NCI-H1048 (cell line): ENCODE results near the gene WDR5.
A peak's percentile ranks its signal among the peaks of the same experiment; 100 is the strongest.

Source experiments
- DNase-seq: peaks from one replicate; lab custom pipeline; 2025; lab: John Stamatoyannopoulos, UW

WDR5 gene

DNA sequence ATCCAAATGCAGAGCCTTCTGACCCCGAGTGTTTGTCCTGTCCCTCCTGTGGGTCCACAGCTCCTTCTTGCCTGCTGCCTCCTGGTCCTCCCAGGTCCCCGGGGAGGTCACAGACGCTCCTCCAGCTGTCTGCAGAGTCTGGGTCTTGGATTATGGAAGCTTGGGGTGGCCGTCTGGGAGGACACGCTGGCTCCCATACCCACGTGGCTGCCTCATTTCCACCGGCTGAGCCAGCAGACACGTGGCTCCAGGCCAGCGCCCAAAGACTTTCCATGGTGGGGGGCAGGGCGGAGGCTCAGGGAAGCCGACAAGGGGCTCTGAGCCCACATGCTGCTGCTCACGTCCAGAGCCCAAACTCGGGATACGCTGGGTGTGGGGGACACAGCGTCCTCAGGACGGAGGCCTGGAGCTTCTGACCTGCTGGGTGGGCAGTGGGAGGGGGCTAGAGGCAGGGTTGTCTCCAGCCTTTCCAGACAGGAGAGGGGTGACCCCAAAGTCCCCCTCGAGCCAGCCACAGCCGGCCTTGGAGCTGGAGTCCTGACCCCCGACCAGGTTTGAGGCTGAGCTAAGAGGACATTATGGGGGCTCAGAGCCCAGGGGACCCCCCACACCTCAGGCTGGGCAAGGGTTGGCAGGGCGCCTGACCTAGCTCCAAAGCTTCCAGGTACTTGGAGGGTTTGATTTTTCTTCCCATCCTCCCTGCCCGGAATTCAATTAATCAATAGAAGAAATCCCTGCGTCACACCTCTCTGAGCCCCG, 52.7 kb downstream of the WDR5 start:
- DNase-seq = no peak

DNA sequence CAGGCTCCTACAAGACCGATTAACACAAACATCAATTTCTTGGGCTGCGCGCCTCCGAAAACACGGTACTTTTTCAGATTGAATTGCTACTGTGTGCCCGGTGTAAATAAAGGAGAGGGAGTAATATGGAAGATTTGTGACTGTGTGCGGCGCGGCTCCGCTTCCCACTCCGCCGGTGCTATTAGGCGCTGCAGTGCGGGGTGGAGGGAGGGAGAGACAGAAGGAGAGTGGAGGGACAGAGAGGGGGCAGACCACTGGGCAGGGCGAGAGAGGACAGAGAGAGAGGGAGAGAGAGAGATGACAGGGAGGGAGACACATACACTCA, 53.2 kb downstream of the WDR5 start:
- no peak for DNase-seq

DNA sequence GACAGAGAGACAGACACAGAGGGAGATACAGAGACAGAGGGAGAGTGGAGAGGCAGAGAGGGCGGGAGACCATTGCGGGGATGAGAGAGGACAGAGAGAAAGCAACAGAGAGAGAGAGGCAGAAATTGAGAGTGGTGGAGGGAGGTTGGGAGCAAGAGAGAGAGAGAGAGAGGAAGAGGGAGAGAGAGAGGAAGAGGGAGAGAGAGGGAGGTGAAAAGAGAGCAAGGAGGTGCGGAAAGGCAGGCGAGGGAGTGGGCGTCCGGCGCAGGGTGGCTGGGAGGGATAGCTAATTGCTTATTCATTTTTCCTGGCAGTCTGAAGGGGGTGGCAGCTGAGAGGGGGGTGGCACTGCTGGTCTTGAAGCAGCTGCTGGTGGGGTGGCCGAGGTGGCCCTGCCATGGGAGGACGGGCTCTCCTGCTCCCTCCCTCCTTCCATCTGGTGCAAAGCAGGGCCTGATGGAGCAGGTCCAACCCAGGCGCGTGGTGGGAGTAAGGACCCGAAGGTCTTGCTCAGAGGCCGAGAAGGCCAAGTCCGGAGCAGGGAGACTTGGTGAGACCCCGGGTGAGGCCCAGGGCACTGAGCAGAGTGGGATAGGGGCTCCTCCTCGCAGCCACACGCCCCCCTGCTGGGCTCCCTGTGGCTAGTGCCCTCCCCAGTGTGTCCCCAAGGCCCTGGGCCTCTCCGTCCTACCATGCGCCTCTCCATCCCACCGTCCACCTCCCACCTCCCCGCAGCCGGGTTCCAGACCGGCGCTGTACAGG, 53.8 kb downstream of the WDR5 start:
- DNase-seq = no peak

DNA sequence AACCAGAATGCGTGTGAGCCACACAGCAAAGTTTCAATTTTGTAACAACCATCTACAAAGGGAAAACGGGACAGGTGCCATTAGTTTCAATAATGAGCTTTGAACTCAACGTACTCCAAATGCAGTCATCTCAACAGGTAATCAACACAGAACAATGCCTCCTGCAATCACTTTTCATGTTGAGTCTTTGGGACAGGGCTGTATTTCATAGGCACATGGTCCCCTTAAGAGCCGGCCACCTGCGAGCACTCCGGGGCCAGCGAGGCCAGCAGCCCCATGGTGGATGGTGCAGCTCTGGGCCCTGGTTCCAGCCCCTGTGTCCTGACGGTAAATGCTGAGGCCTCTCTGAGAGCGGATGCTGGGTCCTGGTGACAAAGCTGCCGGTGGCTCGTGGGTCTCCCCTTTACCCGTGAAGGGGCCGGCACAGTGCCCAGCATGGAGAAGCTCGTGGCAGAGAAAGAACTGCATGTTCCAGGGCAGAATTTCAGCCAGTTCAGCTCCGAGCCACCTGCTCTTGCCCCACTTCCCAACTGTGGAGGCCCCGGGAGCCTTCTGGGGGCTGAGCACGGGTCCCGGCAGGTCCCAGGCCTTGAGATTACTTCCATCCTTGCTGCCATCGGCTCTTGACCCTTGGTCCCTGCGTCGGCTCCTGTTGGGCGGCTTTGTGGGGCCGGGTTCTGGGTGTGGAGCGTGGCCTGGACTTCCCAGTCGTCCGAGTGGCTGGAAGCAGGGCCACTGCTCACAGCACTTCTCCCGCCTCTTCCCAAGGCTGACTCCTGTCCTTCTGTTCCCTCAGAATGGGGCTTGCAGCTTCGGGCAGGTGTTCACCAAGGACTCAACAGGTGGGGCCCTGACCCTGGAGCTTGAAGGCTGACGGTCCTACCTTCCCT, 54.6 kb downstream of the WDR5 start:
- no peak for DNase-seq

DNA sequence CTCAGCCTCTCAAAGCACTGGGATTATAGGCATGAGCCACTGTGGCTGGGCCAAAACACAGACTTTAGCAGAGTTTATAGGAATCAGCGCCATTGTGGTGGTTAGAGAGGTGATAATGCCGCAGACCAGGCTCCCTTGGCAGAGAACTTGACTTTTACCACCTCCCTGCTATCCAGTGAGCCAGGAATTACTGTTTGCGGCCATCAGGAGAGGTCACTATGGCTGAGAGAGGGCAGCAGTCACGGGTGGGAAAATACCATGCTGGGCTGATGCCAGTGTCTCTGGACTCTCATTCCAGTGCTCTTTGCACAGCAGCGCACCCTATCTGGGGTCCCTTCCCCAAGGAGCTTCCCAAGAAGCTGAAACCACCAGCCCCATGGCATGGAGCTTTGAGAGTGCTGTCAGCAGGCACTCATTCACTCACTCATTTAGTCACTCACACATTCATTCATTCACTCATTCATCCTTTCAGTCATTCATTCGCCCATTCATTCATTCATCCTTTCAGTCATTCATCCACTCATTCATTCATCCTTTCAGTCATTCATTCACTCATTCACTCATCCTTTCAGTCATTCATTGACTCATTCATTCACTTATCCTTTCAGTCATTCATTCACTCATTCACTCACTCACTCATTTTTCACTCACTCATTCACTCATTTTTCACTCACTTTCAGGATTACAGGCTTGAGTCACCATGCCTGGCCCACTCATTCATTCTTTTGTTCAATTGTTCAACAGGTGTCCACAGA, 55.8 kb downstream of the WDR5 start:
- DNase-seq = no peak

DNA sequence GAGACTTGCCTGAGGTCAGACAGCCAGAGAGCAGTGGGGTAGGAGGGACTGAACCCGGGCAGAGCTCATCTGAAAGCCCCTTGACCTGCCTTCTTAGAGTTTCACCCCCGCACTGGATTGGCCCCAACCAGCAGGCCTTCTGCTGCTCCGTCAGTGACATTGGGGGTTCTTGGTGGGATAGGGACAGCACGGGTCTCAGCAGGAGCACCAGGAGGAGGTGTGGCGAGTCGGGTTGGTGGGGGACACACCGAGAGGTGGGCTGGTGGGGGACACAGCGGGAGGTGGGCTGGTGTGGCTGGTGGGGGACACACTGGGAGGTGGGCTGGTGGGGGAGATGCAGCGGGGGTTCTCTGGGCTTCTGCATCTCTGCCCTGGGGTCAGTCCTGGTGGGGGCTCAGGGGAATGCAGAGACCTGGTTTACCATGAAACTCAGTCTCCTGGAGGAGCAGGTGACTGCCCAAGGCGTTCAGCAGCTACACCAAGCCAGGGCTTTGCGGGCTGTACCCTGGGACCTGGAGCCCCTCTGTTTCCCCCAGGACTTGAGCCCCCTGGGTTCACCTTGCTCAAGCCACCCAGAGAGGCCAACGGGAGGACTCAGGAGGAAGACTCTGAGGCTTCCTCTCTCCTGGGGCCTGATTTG, 56.5 kb downstream of the WDR5 start:
- DNase-seq = no peak

DNA sequence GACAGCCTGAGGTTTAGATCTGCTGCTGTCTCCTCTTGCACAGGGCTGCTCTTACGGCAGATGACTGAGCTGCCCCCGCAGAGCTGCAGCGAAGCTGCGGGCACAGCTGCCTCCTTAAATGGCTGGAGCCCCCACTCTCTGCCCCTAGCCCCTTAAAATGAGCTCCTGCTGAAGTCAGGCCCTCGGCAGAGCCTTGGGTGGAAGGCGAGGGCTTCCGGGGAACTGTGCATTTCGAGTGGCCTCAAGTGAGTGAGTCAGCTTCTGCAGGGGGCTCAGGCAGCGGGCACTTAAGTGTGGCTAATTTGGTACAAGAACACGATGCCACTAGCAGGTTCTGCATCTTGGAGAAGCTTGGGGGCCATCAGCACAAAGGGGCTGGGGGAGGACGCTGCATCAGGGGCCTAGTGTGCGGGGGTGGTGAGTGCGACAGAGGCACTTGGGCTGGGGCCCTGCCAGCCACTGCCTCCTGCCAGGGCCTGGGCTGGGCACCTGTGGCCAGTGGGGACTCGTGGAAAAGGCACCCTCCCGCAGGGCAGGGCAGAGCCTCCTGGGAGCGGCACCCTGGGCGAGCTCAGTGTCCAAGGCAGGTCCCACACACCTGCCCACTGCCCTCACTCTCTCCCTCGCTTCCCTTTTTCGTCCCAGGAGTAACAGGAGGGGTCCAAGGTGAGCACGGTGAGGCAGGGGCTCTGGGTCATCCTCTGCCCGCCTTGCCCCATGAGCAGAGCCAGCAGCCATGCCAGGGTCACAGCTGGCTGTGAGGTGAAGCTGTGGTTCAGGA, 57.3 kb downstream of the WDR5 start:
- DNase-seq = no peak

DNA sequence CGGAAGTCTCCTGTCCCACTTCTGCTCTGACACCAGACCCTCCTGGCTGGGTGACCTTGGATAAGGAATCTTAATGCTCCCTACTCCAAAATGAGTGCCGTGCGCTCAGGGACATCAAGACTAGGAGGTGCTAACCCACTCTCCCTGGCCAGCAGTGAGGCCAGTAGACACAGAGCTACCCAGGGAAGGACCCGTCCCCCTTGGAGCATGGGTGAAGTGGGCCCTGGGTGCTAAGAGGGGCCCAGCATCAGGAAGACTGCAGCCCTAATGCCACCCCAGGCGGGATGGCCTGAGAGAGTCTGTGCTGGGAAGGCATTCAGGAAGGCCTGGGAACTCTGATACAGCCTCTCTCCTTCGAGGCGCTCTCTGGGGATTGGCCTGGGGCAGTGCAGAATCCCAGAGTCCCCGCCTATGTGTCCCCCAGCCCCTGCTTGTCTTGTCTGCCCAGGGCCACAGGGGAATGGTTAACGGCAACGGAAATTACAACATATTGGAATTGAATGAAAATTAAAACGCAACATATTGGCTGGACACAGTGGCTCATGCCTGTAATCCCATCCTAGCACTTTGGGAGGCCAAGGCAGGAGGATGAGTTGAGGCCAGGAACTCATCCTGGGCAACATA, 58.1 kb downstream of the WDR5 start:
- DNase-seq = no peak

DNA sequence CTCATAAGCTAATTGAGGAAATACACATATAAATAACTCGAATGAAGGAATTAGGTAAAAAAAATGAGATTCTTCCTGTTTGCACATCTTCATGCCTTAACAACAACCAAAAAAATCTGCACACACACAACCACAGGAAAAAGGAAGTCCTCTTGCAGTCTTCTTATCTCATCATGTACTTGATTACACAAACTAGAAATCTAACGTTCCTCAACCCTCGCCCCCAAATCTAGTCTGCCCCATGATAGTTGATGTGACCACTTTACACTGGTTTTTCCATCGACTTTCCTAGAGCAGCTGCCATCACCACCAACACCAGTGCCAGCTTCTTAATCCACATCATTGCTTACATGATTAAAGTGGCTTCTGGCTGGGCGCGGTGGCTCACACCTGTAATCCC, 59.7 kb downstream of the WDR5 start:
- no peak for DNase-seq

DNA sequence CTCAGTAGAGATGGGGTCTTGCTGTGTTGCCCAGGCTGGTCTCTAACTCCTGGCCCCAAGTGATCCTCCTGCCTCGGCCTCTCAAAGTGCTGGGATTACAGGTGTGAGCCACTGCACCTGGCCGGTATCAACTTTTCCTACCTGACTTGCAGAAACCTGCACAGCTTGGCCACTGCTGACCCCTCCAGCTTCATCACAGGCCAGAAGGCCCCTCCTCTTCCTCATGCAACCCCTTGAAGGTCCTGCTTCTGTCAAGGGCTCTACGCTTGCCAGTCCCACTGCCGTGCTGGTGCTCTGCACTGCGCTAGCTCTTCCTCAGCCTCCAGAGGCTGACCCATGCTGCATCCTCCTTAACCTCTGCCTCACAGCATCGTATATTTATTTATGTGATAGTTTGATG, 61.0 kb downstream of the WDR5 start:
- no peak for DNase-seq

DNA sequence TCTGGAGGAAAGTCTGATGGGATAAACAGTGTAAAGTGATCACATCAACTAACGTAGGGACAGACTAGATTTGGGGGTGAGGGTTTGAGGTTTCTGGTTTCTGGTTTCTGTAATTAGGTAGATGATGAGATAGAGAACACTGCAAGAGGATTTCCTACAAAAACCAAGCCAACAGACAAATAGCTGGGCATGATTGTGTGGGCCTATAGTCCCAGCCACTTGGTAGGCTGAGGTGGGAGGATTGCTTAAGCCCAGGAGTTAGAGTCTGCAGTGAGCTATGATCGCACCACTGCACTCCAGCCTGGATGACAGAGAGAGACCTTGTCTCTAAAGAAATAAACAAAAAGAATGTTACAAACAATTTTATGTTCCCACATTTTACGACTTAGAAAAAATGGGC, 62.9 kb downstream of the WDR5 start:
- DNase-seq = no peak

DNA sequence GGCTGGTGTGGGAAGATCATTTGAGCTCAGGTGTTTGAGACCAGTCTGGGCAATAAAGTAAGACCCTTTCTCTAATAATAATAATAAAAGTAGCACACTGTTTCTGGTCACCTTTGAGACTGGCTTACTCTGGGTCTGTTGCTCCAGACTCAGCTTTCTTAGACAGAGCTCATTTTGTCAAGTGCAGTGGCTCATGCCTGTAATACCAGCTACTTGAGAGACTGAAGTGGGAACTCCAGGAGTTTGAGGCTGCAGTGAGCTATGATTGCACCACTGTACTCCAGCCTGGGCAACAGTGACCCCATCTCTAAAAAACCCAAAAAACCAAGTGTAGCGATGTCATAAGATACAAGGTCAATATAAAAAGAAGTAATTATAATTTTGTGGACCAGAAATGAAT, 64.8 kb downstream of the WDR5 start:
- DNase-seq = no peak

DNA sequence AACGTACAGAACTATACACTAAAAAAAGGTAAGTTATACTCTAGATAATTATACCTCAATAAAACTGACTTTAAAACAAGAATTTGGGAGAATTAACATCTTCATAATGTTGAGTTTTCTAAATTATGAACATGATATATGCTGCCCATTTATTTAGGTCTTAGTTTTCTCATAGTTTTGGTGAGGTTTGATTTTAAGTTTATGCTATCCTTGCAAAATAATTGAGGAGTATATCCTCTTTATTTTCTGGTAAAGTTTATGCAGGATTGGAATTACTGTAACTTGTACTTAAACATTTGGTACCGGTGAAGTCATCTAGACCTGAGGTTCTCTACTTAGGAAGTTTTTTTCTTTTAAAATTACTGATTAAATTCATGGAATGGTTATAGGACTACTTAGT, 67.3 kb downstream of the WDR5 start:
- DNase-seq = no peak

DNA sequence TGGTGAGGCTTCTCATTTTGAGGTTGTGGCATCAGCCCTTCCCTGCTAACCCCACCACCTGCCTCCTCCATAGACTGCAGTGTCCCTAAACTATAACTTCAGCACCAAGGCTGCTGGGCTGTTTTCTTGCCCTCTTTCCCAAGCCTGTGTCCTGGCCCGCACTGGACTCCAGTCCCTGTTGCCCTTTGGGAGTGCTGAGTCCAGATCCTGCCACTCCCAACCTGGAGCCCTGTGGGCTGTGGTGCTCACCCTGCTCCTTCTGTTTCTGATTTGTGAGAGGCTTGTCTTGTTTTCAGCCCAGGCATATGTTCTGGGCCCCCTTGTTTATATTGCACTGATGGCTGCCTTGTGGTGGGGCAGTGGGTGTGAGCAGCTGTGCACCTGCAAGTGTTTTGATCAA, 68.2 kb downstream of the WDR5 start:
- no peak for DNase-seq

DNA sequence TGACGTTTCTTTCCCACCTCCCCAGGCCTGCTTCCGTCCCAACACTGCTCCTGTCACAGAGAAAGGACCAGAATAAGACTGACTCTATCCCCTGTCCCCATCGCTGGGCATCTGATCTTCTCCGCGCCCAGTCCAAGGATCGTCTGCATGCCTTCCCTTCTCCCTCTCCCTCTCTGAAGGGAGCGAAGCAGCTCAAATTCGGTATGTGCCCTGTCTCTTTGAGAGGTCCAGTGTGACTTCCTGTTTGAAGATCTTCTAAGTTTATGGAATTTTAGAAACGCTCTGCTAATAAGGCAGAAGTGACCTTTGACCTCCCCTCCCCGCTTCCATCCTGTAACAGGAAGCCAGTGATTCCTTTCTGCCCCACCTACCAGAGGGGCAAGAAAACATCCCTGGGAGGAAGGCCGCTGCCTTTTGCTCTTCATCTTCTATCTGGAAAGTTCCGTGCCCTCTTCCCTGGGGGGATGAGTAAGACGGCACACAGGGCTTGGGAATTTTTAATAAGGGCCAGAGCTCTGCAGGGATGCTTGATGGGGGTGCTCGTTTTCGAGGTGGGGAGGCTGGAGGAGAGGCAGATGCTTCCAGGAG, 69.2 kb downstream of the WDR5 start:
- no peak for DNase-seq

DNA sequence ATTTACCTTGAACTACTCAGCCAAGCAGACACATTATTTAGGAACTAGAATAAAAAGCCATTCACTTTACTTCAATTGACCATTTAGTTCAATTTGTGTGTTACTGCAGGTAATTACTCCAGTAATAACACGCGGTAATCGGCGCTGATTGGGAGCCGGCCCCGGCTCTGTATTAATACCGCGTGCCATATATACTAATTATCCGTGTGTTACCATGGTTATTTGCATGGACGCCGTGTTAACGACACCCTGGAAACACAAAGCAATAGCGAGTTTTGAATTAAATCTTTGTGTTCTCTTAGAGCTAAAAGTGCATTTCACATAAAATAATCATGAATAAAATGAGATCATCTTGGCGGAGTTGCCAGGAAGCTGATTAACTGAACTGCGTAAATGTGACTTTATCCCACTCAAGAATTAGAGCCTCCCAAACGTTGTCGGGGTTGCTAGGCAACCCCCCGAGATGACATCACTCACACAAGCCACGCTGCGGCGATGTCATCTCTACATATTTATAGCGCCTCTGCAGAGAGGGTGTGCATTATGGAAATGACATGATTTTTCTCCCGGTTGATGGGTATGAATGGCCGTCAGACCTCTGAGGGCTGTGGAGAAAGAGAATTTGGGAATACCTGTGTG, 69.9 kb downstream of the WDR5 start:
- DNase-seq = peak; percentile 9

DNA sequence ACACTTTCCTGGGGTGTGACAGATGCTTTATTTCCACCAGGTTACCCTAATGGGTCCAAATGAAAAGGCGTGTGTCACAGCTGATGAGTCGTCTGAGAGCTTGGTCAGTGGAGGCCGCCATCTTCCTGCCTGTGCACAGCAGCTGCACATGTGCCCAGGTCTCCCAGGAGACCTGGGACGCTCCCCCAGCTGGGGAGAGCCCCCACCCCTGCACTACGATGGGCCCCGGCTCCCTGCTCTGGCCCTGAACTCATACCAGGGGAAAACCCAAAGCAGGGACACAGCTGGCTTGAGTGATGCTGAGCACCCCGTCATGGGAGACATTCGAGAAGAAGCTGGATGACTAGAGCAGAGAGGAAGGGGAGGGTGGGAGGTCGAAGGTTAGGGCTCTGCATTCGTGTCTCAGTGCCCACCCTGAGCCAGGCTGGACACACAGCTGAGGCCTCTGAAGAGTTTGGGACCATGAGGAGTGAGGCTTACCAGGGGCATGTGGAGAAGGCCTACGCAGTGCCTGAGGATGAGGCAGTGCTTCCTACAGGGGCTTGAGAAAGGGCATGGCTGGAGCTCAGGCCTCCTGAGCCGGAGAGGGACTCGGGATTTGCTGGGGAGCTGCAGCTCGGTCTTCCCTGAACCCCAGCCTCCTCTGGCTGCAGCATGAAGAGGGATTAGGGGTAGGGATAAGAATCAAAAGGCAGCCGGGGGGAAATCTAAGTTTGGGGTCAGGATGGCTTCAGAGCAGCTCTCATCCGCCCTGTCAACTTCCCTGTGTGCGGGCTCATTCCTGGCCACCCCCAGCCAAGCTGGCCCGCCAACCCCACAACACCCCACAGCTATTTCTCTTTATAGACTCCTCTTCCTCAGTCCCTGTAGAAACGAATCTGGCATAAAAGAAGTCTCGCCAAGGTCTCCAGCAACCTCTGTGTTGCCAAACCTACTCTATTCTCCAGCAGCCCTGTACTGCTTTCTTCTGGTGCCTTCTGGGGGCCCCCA, 70.7 kb downstream of the WDR5 start:
- DNase-seq = no peak

DNA sequence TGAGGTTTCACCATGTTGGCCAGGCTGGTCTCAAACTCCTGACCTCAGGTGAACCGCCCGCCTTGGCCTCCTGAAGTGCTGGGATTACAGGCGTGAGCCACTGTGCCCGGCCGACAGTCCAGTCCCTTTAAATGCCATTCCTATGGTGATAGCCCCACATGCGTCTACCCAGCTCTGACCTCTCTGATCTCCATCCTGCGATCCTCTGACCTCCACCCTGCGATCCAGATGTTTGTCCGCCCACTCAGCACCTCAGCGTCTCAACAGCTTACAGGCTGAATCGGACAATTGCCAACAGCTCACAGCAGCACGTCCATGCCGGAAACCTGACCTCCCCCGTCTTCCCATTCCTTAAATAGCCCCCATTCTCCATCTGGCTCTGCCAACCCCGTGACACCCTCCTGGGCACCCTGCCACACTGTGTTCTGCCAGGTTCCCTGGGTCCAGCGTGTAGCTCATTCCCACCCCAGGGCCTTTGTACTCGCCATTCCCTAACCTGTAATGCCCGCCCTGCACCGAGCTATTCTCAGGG, 72.5 kb downstream of the WDR5 start:
- DNase-seq = no peak
